Fibroblast of lung (primary cell): ENCODE results near the gene EXTL2. TPM values are rescaled to one million over a fixed set of nuclear protein-coding genes. Genes with fewer than 3 reads are reported as not detected.
"Not testable (repeated sequence)": the region's sequence is repeated elsewhere in the genome, so short reads cannot be mapped to it uniquely, and the experiment has no call there.

Source experiments
- DNase-seq, 2 donors: peaks; one replicate each; pipeline versions ENCODE4 v3.0.0 to v3.0.0-alpha.2; 2010; ENCODE audit warnings: low read depth in 2 of 2
- H2AFZ ChIP-seq: 2 replicates; pipeline ENCODE4 v1.5.1; 2012; ENCODE audit warnings: low read length, control low read depth, inconsistent platforms
- H3K27ac ChIP-seq: 2 replicates; pipeline ENCODE4 v1.5.1; 2011; ENCODE audit warnings: low read length, control low read depth; ENCODE audit not compliant: insufficient read depth
- H3K27me3 ChIP-seq: 2 replicates; pipeline ENCODE4 v1.5.1; 2011; ENCODE audit warnings: mild to moderate bottlenecking, low read length; ENCODE audit not compliant: control insufficient read depth, insufficient read depth
- H3K36me3 ChIP-seq: 2 replicates; pipeline ENCODE4 v1.5.1; 2011; ENCODE audit warnings: low read length; ENCODE audit not compliant: control insufficient read depth, insufficient read depth
- H3K4me1 ChIP-seq: 2 replicates; pipeline ENCODE4 v1.5.1; 2011; ENCODE audit warnings: low read length; ENCODE audit not compliant: control insufficient read depth, insufficient read depth; ENCODE audit errors: extremely low read depth
- H3K4me2 ChIP-seq: 2 replicates; pipeline ENCODE4 v1.5.1; 2011; ENCODE audit warnings: low read length, control low read depth; ENCODE audit not compliant: insufficient read depth; ENCODE audit errors: extremely low read depth
- H3K4me3 ChIP-seq, 4 experiments: fragments of 200-600 bp in 1 of 4; sonication (generic) in 1 of 4; replicated peaks in 1 of 4; 2 replicates each; pipeline ENCODE4 v1.5.1; 2011 to 2016; ENCODE audit warnings: low read length in 4 of 4, low read depth in 3 of 4, mild to moderate bottlenecking in 3 of 4, control low read depth in 2 of 4, inconsistent platforms in 1 of 4, mixed read lengths in 1 of 4; ENCODE audit not compliant: insufficient read depth in 1 of 4; ENCODE audit errors: control extremely low read depth in 1 of 4
- H3K79me2 ChIP-seq: 2 replicates; pipeline ENCODE4 v1.5.1; 2012; ENCODE audit warnings: mild to moderate bottlenecking, low read length, inconsistent platforms; ENCODE audit not compliant: control insufficient read depth, insufficient read depth
- H3K9ac ChIP-seq: 2 replicates; pipeline ENCODE4 v1.5.1; 2011; ENCODE audit warnings: mild to moderate bottlenecking, low read length, control low read depth; ENCODE audit not compliant: insufficient read depth
- H3K9me3 ChIP-seq: 2 replicates; pipeline ENCODE4 v1.5.1; 2012; ENCODE audit warnings: low read depth, low read length; ENCODE audit not compliant: control insufficient read depth, insufficient read depth
- H4K20me1 ChIP-seq: 2 replicates; pipeline ENCODE4 v1.5.1; 2011; ENCODE audit warnings: low read length; ENCODE audit not compliant: control insufficient read depth, insufficient read depth; ENCODE audit errors: extremely low read depth
- EZH2 ChIP-seq: IDR thresholded peaks from 2 replicates; pipeline ENCODE4 v1.5.1; 2012; ENCODE audit warnings: low read length, control low read depth, mild to moderate bottlenecking; ENCODE audit errors: missing control alignments
- polyA plus RNA-seq, 2 donors: library from polyadenylated mRNA; depleted of rRNA in 1 of 2; stranded (reverse) in 1 of 2; unstranded in 1 of 2; fragments of >200 nt; gene quantifications; 2 replicates each; pipeline ENCODE4 v1.2.1, GENCODE V29; 2011 to 2012; ENCODE audit warnings: missing spikeins in 1 of 2
- total RNA-seq: library from RNA; depleted of rRNA; stranded (reverse); fragments of >200 nt; gene quantifications from 2 replicates; pipeline ENCODE4 v1.2.1, GENCODE V29; 2014
- TF ChIP-seq, protein P1 (sequence below), 2 donors: IDR thresholded peaks in 1 of 2; conservative IDR thresholded peaks in 1 of 2; 1 replicate in 1 of 2; 2 replicates in 1 of 2; pipeline ENCODE4 v1.5.1; 2011 to 2012; ENCODE audit warnings: low read length in 2 of 2, control low read depth in 1 of 2, inconsistent platforms in 1 of 2, low read depth in 1 of 2, mild to moderate bottlenecking in 1 of 2

EXTL2 gene
- total and polyA plus RNA-seq, 2 donors (not counting 1 experiment from before 2014, with no cell fraction given): 22.1 to 43.7 TPM

DNA sequence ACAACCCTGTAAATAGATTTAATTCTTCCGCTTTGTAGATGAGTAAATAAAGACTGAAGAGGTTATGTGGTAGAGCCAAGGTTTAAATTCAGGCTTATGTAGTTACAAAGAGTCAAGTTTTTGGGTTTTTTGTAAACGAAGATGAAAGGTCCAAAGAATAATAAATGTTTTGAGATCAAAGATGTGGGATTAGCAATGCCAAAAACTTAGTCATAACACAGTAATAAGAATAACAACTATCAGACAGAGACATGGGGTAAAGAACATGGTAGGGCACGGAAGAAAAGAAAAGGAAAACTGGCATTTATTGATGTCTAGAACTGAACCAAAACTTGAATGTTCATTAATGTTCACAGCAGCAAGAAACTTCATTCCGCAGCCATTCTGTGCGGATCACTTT, 42.9 kb downstream of the EXTL2 start:
- H4K20me1 ChIP-seq: no peaks in the 10 kb centered on the region
- TF ChIP-seq, protein P1, sequence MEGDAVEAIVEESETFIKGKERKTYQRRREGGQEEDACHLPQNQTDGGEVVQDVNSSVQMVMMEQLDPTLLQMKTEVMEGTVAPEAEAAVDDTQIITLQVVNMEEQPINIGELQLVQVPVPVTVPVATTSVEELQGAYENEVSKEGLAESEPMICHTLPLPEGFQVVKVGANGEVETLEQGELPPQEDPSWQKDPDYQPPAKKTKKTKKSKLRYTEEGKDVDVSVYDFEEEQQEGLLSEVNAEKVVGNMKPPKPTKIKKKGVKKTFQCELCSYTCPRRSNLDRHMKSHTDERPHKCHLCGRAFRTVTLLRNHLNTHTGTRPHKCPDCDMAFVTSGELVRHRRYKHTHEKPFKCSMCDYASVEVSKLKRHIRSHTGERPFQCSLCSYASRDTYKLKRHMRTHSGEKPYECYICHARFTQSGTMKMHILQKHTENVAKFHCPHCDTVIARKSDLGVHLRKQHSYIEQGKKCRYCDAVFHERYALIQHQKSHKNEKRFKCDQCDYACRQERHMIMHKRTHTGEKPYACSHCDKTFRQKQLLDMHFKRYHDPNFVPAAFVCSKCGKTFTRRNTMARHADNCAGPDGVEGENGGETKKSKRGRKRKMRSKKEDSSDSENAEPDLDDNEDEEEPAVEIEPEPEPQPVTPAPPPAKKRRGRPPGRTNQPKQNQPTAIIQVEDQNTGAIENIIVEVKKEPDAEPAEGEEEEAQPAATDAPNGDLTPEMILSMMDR (conservative IDR thresholded peaks at IDR 0.05 in 1 of 2, IDR thresholded peaks at IDR 0.05 in 1 of 2; ENCODE audit: low read depth in 1 of 2, low read length in 2 of 2): no peak
- no peak for TF ChIP-seq EZH2
- no peak overlapping the region for H2AFZ ChIP-seq
- H3K4me3 ChIP-seq: no peak overlapping the region
- H3K9ac ChIP-seq: no peak overlapping the region
- H3K4me2 ChIP-seq: no peak overlapping the region
- no peaks in the 10 kb centered on the region for H3K36me3 ChIP-seq
- DNase-seq: peak in 1 of 2 donors; percentile 28
- H3K27me3 ChIP-seq: no peaks in the 10 kb centered on the region
- no peaks in the 10 kb centered on the region for H3K9me3 ChIP-seq
- no peaks in the 10 kb centered on the region for H3K79me2 ChIP-seq
- H3K4me1 ChIP-seq: no peaks in the 10 kb centered on the region
- no peak overlapping the region for H3K27ac ChIP-seq

- Histone ChIP-seq H3K79me2 (no peaks in the 10 kb centered on the region), H3K4me3 (peak overlapping the region; percentile 23 to 46 (median 38)), H3K9me3 (no peaks in the 10 kb centered on the region), H4K20me1 (no peaks in the 10 kb centered on the region), H3K27ac (no peak overlapping the region), H3K9ac (peak overlapping the region; percentile 23), H3K36me3 (no peaks in the 10 kb centered on the region), H3K27me3 (no peaks in the 10 kb centered on the region), H3K4me2 (peak overlapping the region; percentile 94), H3K4me1 (no peaks in the 10 kb centered on the region), H2AFZ (peak overlapping the region; percentile 88)
- peak; percentile 29 to 35 for DNase-seq
- TF ChIP-seq EZH2: no peak
- TF ChIP-seq, protein P1 (conservative IDR thresholded peaks at IDR 0.05 in 1 of 2, IDR thresholded peaks at IDR 0.05 in 1 of 2; ENCODE audit: low read depth in 1 of 2, low read length in 2 of 2): no peak
Measured at GRCh38 chr1:100847361-100848082, 47.1 kb downstream of the EXTL2 start.

DNA sequence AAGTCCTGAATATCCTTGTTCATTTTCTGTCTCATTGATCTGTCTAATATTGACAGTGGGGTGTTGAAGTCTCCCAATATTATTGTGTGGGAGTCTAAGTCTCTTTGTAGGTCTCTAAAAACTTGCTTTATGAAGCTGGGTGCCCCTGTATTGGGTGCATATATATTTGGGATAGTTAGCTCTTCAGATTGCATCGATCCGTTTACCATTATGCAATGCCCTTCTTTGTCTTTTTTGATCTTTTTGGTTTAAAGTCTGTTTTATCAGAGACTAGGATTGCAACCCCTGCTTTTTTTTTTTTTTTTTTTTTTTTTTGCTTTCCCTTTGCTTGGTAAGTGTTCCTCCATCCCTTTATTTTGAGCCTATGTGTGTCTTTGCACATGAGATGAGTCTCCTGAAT, 51.5 kb downstream of the EXTL2 start:
- not testable (repeated sequence) for DNase-seq, H3K9me3 ChIP-seq, H3K4me1 ChIP-seq, H2AFZ ChIP-seq, H3K27ac ChIP-seq, H3K4me2 ChIP-seq, H3K27me3 ChIP-seq, H3K36me3 ChIP-seq, H3K9ac ChIP-seq, H3K79me2 ChIP-seq, H3K4me3 ChIP-seq, H4K20me1 ChIP-seq
